Skeletal muscle satellite cell (primary cell): ENCODE measurements around the gene CTRL.

Experiments
- H3K27me3 ChIP-seq: 2 replicates; pipeline ENCODE4 v1.7.0; 2013; ENCODE audit warnings: low read length; ENCODE audit not compliant: control insufficient read depth, insufficient read depth
- H3K36me3 ChIP-seq: 2 replicates; pipeline ENCODE4 v1.7.0; 2013; ENCODE audit warnings: mild to moderate bottlenecking, control low read depth, low read length; ENCODE audit not compliant: insufficient read depth
- H3K4me1 ChIP-seq: 2 replicates; pipeline ENCODE4 v1.7.0; 2013; ENCODE audit warnings: low read length; ENCODE audit not compliant: control insufficient read depth, insufficient read depth
- H3K4me2 ChIP-seq: 2 replicates; pipeline ENCODE4 v1.7.0; 2013; ENCODE audit warnings: mild to moderate bottlenecking, low read length
- H3K4me3 ChIP-seq: 2 replicates; pipeline ENCODE4 v1.7.0; 2013; ENCODE audit warnings: low read length
- H3K9ac ChIP-seq: 2 replicates; pipeline ENCODE4 v1.7.0; 2013; ENCODE audit warnings: mild to moderate bottlenecking, low read depth, low read length, moderate library complexity
- H3K9me3 ChIP-seq: replicated peaks from 2 replicates; pipeline ENCODE4 v1.7.0; 2013; ENCODE audit warnings: mild to moderate bottlenecking, control low read depth, low read length

Gene CTRL

DNA sequence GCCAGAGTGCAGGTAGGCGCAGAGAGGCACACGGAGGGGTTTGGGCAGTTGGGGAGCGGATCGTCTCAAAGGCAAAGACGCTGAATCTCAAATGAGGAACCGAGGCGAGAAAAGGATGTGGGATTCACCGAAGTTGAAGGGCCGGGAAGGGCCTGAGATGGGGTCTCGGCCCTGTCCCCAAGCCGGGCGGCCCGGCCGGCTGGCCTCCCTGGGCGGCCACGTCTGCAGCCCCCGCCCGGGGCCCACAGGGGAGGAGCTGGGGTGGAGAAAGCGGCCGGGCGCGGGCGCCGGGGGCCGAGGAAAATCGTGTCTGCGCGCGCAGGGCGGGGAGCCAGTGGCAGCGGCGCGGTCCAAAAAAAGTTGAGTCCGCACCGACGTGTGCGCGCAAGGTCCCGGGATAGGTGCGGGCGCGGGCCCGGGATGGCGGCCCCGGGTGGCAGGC lies 36.3 kb upstream of the CTRL start:
- H3K4me1 ChIP-seq: peaks cover 26% of the 10 kb centered on the region
- H3K9ac ChIP-seq: peak overlapping the region; percentile 98
- H3K4me3 ChIP-seq: peak overlapping the region; percentile 96

DNA sequence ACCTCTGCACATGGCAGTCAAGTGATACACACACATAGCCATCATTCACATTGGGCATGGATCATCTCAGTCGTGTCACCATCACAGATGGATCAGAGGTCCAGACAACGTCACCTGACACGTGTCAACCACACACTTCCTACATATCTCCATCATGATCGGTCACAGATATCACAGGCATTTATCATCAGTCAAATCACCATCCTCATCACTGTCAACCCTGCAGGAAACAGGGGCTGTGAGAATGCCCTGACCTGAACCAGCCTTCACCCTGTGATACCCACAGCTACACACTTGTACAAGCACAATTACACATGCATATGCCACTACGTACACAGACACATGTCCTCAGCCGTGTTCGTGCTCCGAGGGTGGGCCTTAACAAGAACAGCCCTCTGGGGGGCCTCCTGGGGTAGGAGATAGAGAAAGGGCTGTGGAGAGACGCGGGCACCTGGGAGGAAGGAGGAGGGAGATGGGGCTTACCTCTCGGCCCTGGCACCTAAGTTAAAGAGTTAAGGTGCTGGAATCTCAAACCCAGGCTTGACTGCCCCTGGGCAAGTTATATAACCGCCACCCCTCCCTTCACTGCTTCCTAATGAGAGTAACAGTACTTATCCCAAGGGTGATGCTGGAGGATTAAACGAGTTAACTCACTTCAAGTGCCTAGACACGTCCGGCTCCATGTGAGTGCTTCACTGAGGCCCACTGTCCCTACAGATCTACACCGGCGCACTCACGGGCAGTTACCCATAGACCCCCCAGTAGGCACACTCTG lies 35.7 kb upstream of the CTRL start:
- Histone ChIP-seq H3K36me3 (peaks cover 29% of the 10 kb centered on the region), H3K9ac (peak overlapping the region; percentile 98), H3K4me1 (peaks cover 26% of the 10 kb centered on the region), H3K4me3 (peak overlapping the region; percentile 96), H3K27me3 (no peaks in the 10 kb centered on the region), H3K4me2 (peak overlapping the region; percentile 82), H3K9me3 (no peaks in the 10 kb centered on the region)

More for the DNA sequence above, 36.3 kb upstream of the CTRL start:
- peak overlapping the region; percentile 82 for H3K4me2 ChIP-seq
- no peaks in the 10 kb centered on the region for H3K9me3 ChIP-seq
- H3K36me3 ChIP-seq: peaks cover 22% of the 10 kb centered on the region
- no peaks in the 10 kb centered on the region for H3K27me3 ChIP-seq

- Histone ChIP-seq H3K4me2 (peak overlapping the region; percentile 82), H3K36me3 (peaks cover 36% of the 10 kb centered on the region), H3K27me3 (no peaks in the 10 kb centered on the region), H3K4me1 (peaks cover 26% of the 10 kb centered on the region), H3K4me3 (peak overlapping the region; percentile 96), H3K9ac (peak overlapping the region; percentile 98), H3K9me3 (no peaks in the 10 kb centered on the region)
Observed at GRCh38 chr16:67966549-67967182, 35.0 kb upstream of the CTRL start.

DNA sequence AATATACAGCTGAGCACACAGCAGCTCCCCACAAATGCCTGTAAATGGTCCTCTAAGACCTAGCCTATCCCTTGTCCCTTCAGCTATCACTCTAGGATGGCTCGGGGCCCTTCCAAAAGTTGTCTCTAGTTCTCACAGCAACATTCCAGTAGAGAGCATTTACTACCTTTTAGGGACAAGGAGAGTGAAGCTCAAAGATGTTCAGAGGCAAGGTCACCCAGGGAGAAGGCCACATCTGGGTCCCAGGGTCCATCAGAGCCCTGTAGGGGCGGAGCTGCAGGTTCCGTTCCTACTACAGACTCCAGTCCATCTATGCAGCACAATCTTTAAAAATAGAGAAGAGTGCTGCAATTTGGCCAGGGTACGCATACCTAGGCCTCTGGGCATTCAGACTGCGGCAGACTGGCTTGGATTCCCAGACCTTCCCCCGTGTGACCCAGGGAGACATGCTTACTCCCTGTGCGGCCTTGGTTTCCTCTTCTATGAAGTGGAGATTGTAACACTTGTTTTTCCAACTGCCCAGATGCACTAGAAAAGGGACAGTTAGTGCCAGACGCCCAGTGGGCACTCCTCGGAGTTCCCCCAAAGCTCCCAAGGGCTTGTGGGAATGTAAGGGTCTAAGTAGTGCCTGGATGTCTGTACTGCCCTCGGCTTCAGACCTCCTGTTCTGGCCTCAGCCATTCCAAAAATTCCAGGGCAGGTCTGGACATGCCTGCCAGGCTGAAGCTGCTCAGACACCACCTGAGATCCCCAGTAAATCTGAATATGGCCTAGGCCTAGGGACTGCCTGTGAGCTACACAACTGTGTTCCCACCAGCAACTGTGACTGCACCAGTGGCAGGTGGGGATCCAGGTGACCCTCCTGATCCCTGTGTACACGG lies 34.2 kb upstream of the CTRL start:
- Histone ChIP-seq H3K4me1 (peaks cover 30% of the 10 kb centered on the region), H3K4me3 (peak overlapping the region; percentile 96), H3K9ac (peak overlapping the region; percentile 98), H3K36me3 (peaks cover 43% of the 10 kb centered on the region), H3K9me3 (no peaks in the 10 kb centered on the region), H3K4me2 (peak overlapping the region; percentile 82), H3K27me3 (no peaks in the 10 kb centered on the region)

DNA sequence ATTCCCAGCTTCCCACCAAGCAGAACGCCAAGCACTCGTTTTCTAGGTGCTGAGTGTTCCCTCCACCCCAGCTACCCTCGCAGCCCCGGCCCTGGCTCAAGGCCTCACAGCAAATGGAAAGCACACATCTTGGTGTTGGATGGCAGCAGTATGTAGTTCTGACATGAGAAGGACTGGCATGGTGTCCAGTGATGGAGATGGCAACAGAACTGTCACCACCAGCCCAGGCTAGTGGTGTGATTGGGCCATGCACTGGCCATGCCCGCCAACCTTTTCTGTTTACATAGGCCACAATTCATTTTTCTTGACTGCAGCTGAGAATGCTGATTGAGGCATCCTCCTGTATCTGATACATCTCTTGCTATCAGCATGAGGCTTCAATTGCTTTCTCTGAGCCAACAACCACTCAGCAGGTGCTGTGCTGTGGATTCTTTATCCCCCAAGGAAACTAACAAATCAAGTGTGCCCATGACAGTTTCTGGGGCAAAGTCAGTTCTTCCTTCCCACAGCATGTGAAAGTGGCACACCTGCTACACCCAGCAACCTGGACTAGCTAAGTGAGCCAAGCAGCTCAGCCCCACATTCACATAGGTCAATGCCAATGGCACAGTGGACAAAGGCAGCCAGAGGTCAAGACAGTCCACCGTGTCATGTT lies 32.9 kb upstream of the CTRL start:
- peaks cover 43% of the 10 kb centered on the region for H3K4me1 ChIP-seq
- H3K4me3 ChIP-seq: no peak overlapping the region
- H3K36me3 ChIP-seq: peaks cover 56% of the 10 kb centered on the region

GRCh38 chr16:67963662-67964321 lies 32.1 kb upstream of the CTRL start:
- Histone ChIP-seq H3K4me3 (no peak overlapping the region), H3K4me1 (peaks cover 46% of the 10 kb centered on the region), H3K36me3 (peaks cover 63% of the 10 kb centered on the region), H3K9me3 (no peaks in the 10 kb centered on the region), H3K4me2 (no peak overlapping the region), H3K9ac (no peak overlapping the region), H3K27me3 (no peaks in the 10 kb centered on the region)

More for the DNA sequence above, 32.9 kb upstream of the CTRL start:
- Histone ChIP-seq H3K4me2 (peak overlapping the region; percentile 11), H3K9me3 (no peaks in the 10 kb centered on the region), H3K27me3 (no peaks in the 10 kb centered on the region), H3K9ac (no peak overlapping the region)

GRCh38 chr16:67963292-67963661 lies 31.6 kb upstream of the CTRL start:
- H3K4me3 ChIP-seq: no peak overlapping the region
- peaks cover 68% of the 10 kb centered on the region for H3K36me3 ChIP-seq
- H3K9ac ChIP-seq: no peak overlapping the region
- peaks cover 45% of the 10 kb centered on the region for H3K4me1 ChIP-seq
- no peaks in the 10 kb centered on the region for H3K27me3 ChIP-seq
- H3K9me3 ChIP-seq: no peaks in the 10 kb centered on the region
- no peak overlapping the region for H3K4me2 ChIP-seq

DNA sequence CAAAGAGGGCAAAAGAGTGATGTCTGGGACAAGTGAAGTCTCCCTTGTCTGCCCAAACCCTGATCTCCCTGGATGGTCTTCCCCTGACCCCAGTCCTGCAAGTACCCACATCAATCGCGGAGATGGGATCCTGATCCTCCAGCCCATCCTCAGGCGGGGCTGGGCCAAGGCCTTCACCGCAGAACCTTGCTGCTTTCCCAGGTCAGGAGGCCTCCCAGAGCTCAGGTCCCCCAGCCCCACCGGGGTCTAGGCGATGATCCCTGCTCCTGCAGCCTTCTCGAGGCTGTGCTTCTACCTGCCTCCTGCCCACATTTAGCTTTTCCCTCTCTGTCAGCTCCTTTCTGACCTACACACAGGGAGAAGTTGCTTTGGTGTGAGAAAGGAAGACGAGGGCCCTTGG lies 30.5 kb upstream of the CTRL start:
- Histone ChIP-seq H3K36me3 (peaks cover 78% of the 10 kb centered on the region), H3K4me3 (no peak overlapping the region), H3K9me3 (no peaks in the 10 kb centered on the region), H3K4me1 (peaks cover 45% of the 10 kb centered on the region), H3K4me2 (no peak overlapping the region), H3K9ac (no peak overlapping the region), H3K27me3 (no peaks in the 10 kb centered on the region)

GRCh38 chr16:67961551-67961957 lies 29.9 kb upstream of the CTRL start:
- H3K4me3 ChIP-seq: no peak overlapping the region
- H3K27me3 ChIP-seq: no peaks in the 10 kb centered on the region
- peaks cover 39% of the 10 kb centered on the region for H3K4me1 ChIP-seq
- no peaks in the 10 kb centered on the region for H3K9me3 ChIP-seq
- H3K9ac ChIP-seq: no peak overlapping the region
- peaks cover 78% of the 10 kb centered on the region for H3K36me3 ChIP-seq
- H3K4me2 ChIP-seq: no peak overlapping the region

- Histone ChIP-seq H3K4me3 (peak overlapping the region; percentile 8), H3K9me3 (no peaks in the 10 kb centered on the region), H3K27me3 (no peaks in the 10 kb centered on the region), H3K4me2 (peak overlapping the region; percentile 68), H3K36me3 (peaks cover 72% of the 10 kb centered on the region), H3K9ac (peak overlapping the region; percentile 44), H3K4me1 (peaks cover 28% of the 10 kb centered on the region)
Observed at GRCh38 chr16:67959536-67960329, 28.1 kb upstream of the CTRL start.
